Superior temporal gyrus (tissue), 1 donor: Measurements from ENCODE around the gene TOP3B.
"Not testable (repeated sequence)": the region's sequence is repeated elsewhere in the genome, so short reads cannot be mapped to it uniquely, and the experiment has no call there.

Source experiments
- DNase-seq: peaks from one replicate; pipeline ENCODE4 v3.0.0-alpha.2; 2016; ENCODE audit errors: extremely low spot score

Gene TOP3B

GRCh38 chr22:21926728-21927127 lies 55.9 kb downstream of the TOP3B start:
- no peak for DNase-seq

GRCh38 chr22:21923163-21923561 lies 59.4 kb downstream of the TOP3B start:
- DNase-seq = no peak

GRCh38 chr22:21922370-21923162 lies 60.0 kb downstream of the TOP3B start:
- no peak for DNase-seq

GRCh38 chr22:21921729-21922128 lies 60.9 kb downstream of the TOP3B start:
- DNase-seq = no peak

GRCh38 chr22:21921184-21921721 lies 61.3 kb downstream of the TOP3B start:
- no peak for DNase-seq

- no peak for DNase-seq
Measured at GRCh38 chr22:21920341-21921183, 62.0 kb downstream of the TOP3B start.

GRCh38 chr22:21919526-21920307 lies 62.9 kb downstream of the TOP3B start:
- DNase-seq = no peak

GRCh38 chr22:21918466-21919185 lies 64.0 kb downstream of the TOP3B start:
- DNase-seq = no peak

- DNase-seq = no peak
Measured at GRCh38 chr22:21917959-21918261, 64.7 kb downstream of the TOP3B start.

- DNase-seq = no peak
Measured at GRCh38 chr22:21917181-21917958, 65.2 kb downstream of the TOP3B start.

- DNase-seq = no peak
Measured at GRCh38 chr22:21916309-21916918, 66.2 kb downstream of the TOP3B start.

GRCh38 chr22:21915624-21916308 lies 66.8 kb downstream of the TOP3B start:
- no peak for DNase-seq

GRCh38 chr22:21914033-21914642 lies 68.4 kb downstream of the TOP3B start:
- DNase-seq = not testable (repeated sequence)

GRCh38 chr22:21910367-21910766 lies 72.2 kb downstream of the TOP3B start:
- not testable (repeated sequence) for DNase-seq

- DNase-seq = no peak
Measured at GRCh38 chr22:21909871-21910270, 72.7 kb downstream of the TOP3B start.

- DNase-seq = no peak
Measured at GRCh38 chr22:21907638-21908522, 74.7 kb downstream of the TOP3B start.
